ENCODE data around the gene PRR3. TPM values are rescaled to one million over a fixed set of nuclear protein-coding genes. Genes with fewer than 3 reads are reported as not detected.

Gene PRR3
- total and polyA plus RNA-seq, 9 of the 15 experiments (the other 6 are each of a cell fraction or from before 2014, with no cell fraction given) = 23.5 to 59.6 (median 28.8) TPM

DNA sequence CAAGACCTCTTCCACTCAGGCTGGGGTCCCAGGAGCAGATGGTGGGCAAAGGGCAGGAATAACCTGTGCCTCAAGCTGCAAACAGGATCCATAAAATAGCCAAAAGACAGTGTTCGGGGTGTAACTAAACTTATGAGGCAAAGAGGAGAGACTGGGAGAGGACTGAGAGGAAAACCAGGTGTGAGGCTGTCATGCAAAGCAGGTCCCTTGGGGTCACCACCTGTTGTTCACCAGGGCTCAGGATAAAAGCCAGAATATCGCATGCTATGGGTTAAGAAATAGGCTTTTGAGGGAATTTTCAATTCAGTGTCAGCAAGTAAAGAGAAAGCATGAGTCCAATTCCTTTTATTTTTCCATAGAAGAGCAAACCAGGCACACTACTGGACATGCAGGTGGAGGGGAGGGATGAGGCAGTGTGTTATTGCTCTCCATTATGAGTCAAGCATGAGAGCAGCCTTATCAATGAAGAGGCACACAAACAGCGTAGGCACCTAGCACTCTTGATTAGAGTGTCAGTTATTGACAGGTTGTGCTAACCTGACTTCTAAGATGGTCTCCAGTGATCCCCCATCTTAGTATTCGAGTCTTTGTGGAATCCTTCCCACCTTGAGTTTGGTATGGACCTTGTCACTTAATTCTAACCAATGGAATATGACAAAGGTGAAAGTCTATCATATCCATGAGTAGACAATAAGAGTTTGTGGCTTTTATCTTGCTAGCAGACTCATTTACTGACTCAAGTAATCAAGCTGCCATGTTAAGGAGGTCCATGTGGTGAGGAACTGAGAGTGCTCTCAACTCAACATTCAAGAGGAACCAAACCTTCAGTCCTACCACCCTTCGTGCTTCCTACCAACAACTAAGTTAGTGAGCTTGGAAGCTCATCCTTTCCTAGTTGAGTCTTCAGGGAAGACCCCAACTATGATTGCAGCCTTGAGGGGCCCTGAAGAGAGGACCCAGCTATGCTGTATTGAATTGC lies 49.0 kb upstream of the PRR3 start (continued):
- TF ChIP-seq, protein P1, sequence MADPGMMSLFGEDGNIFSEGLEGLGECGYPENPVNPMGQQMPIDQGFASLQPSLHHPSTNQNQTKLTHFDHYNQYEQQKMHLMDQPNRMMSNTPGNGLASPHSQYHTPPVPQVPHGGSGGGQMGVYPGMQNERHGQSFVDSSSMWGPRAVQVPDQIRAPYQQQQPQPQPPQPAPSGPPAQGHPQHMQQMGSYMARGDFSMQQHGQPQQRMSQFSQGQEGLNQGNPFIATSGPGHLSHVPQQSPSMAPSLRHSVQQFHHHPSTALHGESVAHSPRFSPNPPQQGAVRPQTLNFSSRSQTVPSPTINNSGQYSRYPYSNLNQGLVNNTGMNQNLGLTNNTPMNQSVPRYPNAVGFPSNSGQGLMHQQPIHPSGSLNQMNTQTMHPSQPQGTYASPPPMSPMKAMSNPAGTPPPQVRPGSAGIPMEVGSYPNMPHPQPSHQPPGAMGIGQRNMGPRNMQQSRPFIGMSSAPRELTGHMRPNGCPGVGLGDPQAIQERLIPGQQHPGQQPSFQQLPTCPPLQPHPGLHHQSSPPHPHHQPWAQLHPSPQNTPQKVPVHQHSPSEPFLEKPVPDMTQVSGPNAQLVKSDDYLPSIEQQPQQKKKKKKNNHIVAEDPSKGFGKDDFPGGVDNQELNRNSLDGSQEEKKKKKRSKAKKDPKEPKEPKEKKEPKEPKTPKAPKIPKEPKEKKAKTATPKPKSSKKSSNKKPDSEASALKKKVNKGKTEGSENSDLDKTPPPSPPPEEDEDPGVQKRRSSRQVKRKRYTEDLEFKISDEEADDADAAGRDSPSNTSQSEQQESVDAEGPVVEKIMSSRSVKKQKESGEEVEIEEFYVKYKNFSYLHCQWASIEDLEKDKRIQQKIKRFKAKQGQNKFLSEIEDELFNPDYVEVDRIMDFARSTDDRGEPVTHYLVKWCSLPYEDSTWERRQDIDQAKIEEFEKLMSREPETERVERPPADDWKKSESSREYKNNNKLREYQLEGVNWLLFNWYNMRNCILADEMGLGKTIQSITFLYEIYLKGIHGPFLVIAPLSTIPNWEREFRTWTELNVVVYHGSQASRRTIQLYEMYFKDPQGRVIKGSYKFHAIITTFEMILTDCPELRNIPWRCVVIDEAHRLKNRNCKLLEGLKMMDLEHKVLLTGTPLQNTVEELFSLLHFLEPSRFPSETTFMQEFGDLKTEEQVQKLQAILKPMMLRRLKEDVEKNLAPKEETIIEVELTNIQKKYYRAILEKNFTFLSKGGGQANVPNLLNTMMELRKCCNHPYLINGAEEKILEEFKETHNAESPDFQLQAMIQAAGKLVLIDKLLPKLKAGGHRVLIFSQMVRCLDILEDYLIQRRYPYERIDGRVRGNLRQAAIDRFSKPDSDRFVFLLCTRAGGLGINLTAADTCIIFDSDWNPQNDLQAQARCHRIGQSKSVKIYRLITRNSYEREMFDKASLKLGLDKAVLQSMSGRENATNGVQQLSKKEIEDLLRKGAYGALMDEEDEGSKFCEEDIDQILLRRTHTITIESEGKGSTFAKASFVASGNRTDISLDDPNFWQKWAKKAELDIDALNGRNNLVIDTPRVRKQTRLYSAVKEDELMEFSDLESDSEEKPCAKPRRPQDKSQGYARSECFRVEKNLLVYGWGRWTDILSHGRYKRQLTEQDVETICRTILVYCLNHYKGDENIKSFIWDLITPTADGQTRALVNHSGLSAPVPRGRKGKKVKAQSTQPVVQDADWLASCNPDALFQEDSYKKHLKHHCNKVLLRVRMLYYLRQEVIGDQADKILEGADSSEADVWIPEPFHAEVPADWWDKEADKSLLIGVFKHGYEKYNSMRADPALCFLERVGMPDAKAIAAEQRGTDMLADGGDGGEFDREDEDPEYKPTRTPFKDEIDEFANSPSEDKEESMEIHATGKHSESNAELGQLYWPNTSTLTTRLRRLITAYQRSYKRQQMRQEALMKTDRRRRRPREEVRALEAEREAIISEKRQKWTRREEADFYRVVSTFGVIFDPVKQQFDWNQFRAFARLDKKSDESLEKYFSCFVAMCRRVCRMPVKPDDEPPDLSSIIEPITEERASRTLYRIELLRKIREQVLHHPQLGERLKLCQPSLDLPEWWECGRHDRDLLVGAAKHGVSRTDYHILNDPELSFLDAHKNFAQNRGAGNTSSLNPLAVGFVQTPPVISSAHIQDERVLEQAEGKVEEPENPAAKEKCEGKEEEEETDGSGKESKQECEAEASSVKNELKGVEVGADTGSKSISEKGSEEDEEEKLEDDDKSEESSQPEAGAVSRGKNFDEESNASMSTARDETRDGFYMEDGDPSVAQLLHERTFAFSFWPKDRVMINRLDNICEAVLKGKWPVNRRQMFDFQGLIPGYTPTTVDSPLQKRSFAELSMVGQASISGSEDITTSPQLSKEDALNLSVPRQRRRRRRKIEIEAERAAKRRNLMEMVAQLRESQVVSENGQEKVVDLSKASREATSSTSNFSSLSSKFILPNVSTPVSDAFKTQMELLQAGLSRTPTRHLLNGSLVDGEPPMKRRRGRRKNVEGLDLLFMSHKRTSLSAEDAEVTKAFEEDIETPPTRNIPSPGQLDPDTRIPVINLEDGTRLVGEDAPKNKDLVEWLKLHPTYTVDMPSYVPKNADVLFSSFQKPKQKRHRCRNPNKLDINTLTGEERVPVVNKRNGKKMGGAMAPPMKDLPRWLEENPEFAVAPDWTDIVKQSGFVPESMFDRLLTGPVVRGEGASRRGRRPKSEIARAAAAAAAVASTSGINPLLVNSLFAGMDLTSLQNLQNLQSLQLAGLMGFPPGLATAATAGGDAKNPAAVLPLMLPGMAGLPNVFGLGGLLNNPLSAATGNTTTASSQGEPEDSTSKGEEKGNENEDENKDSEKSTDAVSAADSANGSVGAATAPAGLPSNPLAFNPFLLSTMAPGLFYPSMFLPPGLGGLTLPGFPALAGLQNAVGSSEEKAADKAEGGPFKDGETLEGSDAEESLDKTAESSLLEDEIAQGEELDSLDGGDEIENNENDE (IDR thresholded peaks at IDR 0.05; ENCODE audit: low read depth, low read length) = no peak
- TF ChIP-seq NCOR1 (IDR thresholded peaks at IDR 0.05) (0 out of 2 replicates have a peak, but pooled peaks have one; percentile 19), ESRRA (IDR thresholded peaks at IDR 0.05; ENCODE audit: borderline replicate concordance, low read depth) (no peak), DMBX1 (CRISPR knock-in tag; IDR thresholded peaks at IDR 0.05; ENCODE audit: borderline replicate concordance) (peak; percentile 59; the same call in 1 of the 2 replicates), NFATC3 (IDR thresholded peaks at IDR 0.05) (no peak), ZNF175 (CRISPR knock-in tag; IDR thresholded peaks at IDR 0.05; ENCODE audit: low read depth) (0 out of 2 replicates have a peak, but pooled peaks have one; percentile 16), SMAD4 (CRISPR knock-in tag; conservative IDR thresholded peaks at IDR 0.05) (0 out of 2 replicates have a peak, but pooled peaks have one; percentile 11), TCF7L2 (IDR thresholded peaks at IDR 0.05; ENCODE audit: low read depth, low read length) (no peak), MEIS2 (IDR thresholded peaks at IDR 0.05; ENCODE audit: partially characterized antibody) (peak; percentile 6), JUND (IDR thresholded peaks at IDR 0.05; ENCODE audit: borderline replicate concordance, low read depth, low read length) (no peak), JUND (tag; IDR thresholded peaks at IDR 0.05; ENCODE audit: borderline replicate concordance, low read depth, low read length) (0 out of 3 replicates have a peak, but pooled peaks have one; percentile 21), EHMT2 (IDR thresholded peaks at IDR 0.05) (0 out of 2 replicates have a peak, but pooled peaks have one; percentile 45), ZNF232 (CRISPR knock-in tag; IDR thresholded peaks at IDR 0.05) (no peak), ARHGAP35 (IDR thresholded peaks at IDR 0.05; ENCODE audit: partially characterized antibody) (no peak), ZNF583 (CRISPR knock-in tag; IDR thresholded peaks at IDR 0.05) (no peak), ZNF239 (CRISPR knock-in tag; IDR thresholded peaks at IDR 0.05) (no peak)
